NCI-H1417 treated with DMSO at 0.1 percent for 48 hours (cell line): ENCODE measurements around the gene CTIF.
A peak's percentile ranks its signal among the peaks of the same experiment; 100 is the strongest.

Source experiments
- DNase-seq: peaks from one replicate; lab custom pipeline; 2025; lab: John Stamatoyannopoulos, UW

CTIF gene

GRCh38 chr18:48886520-48887293, 347.9 kb downstream of the CTIF start:
- no peak for DNase-seq

GRCh38 chr18:48887294-48887904, 348.6 kb downstream of the CTIF start:
- no peak for DNase-seq

GRCh38 chr18:48887905-48888772, 349.3 kb downstream of the CTIF start:
- no peak for DNase-seq

DNA sequence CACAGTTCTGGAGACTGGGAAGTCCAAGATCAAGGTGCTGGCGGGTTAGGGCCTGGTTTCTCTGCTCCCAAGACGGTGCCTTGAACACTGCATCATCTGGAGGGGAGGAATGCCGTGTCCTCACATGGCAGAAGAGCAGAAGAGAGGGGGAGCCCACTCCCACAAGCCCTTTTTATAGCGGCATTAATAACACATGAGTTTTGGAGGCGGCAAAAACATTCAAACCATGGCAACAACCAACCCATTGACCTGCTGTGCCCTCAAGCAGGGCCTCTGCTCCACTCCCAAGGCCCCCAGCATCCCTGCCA, 349.9 kb downstream of the CTIF start:
- no peak for DNase-seq

DNA sequence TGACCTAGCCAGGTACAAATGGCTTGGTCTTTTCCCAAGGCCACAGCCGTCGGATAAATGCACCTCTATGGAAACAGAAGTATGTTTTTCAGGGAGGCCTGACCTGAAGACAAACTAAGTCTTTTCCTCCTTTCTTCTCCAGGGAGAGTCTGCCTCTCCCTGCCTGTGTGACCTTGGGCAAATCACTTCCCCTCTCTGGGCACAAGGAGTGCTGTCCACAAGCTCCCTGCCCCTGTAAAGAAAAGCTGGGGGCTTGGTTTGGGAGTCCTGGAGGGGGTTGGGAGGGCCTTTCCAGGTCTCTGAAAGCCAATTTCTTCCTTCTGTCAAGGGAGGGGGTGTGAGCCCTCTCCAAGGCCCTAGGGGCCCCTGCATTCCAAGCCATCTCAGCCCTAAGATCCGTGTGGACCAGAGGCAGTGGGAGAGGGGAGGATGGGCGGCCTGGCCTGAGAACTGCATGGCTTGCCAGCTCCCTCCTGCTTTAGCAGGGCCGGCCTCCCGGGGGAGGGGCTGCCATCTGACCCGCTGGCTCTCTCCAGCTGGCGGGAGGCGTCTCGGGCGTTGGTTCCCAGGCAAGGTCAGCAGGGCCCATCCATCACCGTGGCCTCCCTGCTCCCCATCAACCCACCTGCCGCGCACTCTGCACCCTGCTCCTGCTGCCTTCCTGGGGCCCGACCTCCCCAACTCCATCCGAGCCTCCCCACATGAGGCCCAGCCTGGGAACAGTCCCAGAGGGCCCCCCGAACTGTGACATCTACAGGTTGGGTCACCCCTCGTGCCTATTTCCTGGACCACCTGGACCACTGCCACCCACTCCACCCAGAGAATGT, 350.5 kb downstream of the CTIF start:
- DNase-seq, result no peak

GRCh38 chr18:48889981-48890762, 351.3 kb downstream of the CTIF start:
- DNase-seq, result no peak

DNA sequence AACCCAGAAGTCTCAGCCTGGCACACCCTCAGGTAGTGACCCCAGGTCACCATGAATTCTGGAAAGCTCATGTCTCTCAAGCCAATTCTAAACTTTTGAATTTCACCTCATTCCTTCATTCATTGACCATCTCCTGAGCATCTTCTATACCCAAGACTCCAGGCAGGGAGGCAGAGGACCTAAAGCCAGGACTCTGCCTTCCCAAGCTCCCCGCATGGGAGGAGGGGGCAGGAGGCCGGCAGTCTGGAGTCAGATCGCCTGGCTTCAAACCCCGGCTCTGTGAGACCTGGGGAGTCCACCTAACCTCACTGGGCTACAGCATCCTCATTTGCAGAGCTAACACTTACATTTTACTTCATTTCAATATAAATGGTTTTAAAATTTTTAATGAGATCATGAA, 352.9 kb downstream of the CTIF start:
- no peak for DNase-seq

DNA sequence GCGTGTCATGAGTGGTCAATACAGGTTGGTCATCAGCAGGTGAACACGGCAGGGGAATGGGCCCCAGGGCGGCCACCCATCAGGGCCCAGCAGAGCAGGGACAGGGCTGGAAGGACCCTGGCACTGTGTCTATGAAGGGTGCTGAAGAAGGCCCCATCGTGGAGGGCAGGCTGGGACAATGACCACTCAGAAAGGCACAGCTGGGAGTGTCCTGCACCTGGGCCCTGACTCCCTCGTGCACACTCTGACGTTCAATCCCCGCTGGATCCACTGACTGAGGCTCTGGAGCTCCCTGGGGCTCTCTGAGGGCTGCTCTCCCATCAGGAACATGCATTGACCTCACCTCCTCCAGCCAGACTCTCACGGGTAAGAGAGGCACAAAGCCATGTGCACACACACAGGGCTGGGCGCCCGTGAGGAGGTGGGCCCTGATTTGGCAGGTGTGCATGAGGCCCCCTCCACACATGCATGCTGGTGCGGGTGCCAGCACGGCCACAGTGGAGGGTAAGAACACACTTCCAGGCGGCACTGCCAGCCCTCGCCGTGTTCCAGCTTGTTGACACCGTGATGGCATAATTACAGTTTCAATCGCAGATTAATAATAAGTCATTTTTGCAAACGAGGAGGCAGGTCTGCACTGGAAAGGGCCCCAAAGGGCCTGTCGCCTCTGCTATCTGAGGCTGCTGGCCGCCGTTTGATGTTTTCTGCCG, 353.5 kb downstream of the CTIF start:
- peak; percentile 42 for DNase-seq

GRCh38 chr18:48893061-48893607, 354.3 kb downstream of the CTIF start:
- DNase-seq, result no peak

- DNase-seq, result no peak
Measured at GRCh38 chr18:48893608-48894600, 355.1 kb downstream of the CTIF start.

GRCh38 chr18:48894799-48895346, 356.0 kb downstream of the CTIF start:
- DNase-seq, result no peak

GRCh38 chr18:48896326-48896874, 357.6 kb downstream of the CTIF start:
- DNase-seq, result no peak

DNA sequence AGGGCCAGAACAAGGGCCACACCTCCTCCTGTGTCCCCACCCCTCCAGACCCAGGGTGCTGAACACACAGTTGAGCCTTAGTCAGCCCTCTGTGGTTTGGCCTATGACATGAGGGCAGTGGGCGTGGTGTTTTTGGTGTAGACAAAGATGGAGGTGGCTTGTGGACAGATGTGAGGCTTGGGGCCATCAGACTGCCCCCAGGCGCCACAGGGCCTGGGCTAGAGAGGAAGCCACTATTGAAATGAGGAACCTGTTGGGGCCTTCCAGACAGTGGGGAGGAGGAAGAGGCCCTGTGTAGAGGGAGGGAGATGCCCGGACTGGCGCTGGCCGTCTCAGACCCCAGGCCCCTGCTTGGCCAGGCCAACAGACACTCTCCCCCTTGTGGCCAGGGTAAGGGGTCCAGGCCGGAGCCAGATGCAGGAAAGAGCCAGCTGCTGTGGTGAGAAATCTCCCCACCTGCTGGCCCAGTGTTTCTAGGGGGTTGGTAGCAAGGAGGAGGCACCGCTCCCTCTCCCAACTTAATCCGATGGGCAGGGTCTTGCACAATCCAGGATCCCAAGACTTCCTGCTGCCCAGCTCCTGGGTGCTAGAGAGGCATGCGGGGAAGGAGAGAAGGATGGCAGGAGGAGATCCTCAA, 358.2 kb downstream of the CTIF start:
- no peak for DNase-seq

- DNase-seq, result no peak
Measured at GRCh38 chr18:48897531-48897930, 358.7 kb downstream of the CTIF start.

- no peak for DNase-seq
Measured at GRCh38 chr18:48898521-48898920, 359.7 kb downstream of the CTIF start.

GRCh38 chr18:48899558-48900174, 360.8 kb downstream of the CTIF start:
- no peak for DNase-seq

GRCh38 chr18:48900469-48900868, 361.6 kb downstream of the CTIF start:
- DNase-seq, result no peak
